Measurements from ENCODE around the gene ASF1A.
A peak's percentile ranks its signal among the peaks of the same experiment; 100 is the strongest.

ASF1A gene

DNA sequence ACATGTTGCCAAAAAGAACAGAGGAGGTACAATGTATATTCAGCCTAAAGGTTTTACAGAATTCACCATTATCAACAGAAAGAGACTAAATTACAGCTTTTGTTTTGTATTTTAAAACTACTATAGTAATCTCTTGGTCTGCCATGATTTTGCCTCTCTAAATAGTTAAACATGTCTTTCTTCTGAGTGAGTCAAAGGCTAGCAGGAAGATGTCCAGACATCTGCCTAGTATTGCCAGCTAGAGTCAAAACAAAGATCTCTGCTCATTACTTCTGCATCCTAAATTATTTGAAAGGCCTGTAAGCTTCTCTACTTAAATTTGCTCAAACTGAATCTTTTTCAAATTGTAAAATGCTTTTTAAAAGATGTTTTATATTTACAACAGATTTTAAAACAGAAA, 8.8 kb downstream of the ASF1A start:
- TF ChIP-seq, protein P1, sequence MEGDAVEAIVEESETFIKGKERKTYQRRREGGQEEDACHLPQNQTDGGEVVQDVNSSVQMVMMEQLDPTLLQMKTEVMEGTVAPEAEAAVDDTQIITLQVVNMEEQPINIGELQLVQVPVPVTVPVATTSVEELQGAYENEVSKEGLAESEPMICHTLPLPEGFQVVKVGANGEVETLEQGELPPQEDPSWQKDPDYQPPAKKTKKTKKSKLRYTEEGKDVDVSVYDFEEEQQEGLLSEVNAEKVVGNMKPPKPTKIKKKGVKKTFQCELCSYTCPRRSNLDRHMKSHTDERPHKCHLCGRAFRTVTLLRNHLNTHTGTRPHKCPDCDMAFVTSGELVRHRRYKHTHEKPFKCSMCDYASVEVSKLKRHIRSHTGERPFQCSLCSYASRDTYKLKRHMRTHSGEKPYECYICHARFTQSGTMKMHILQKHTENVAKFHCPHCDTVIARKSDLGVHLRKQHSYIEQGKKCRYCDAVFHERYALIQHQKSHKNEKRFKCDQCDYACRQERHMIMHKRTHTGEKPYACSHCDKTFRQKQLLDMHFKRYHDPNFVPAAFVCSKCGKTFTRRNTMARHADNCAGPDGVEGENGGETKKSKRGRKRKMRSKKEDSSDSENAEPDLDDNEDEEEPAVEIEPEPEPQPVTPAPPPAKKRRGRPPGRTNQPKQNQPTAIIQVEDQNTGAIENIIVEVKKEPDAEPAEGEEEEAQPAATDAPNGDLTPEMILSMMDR (IDR thresholded peaks at IDR 0.05; ENCODE audit: insufficient read depth, low read length, poor library complexity, severe bottlenecking): no peak
- no peak for TF ChIP-seq EZH2phosphoT487 (conservative IDR thresholded peaks at IDR 0.05; ENCODE audit: low read length)
- Histone ChIP-seq H3K27ac (ENCODE audit: low read depth, low read length) (0 out of 2 replicates have a peak overlapping the region, but pooled peaks have one; percentile 8), H3K4me2 (ENCODE audit: low read depth, low read length, poor library complexity, severe bottlenecking) (no peak overlapping the region), H3K79me2 (ENCODE audit: insufficient read depth, low read length) (peaks cover 67% of the 10 kb centered on the region), H3K9me3 (ENCODE audit: insufficient read depth, low read length) (no peaks in the 10 kb centered on the region), H3K36me3 (ENCODE audit: low read length) (peaks cover 41% of the 10 kb centered on the region), H3K27me3 (ENCODE audit: low read length) (no peaks in the 10 kb centered on the region), H3K9ac (ENCODE audit: low read length) (no peak overlapping the region), H3K9me2 (replicated peaks; ENCODE audit: insufficient read depth, low read length) (no peaks in the 10 kb centered on the region), H3F3A (ENCODE audit: insufficient read depth) (peaks cover 7% of the 10 kb centered on the region), H4K20me1 (ENCODE audit: low read depth, low read length) (peaks cover under 1% of the 10 kb centered on the region; the same call in 1 of the 2 replicates), H2AFZ (ENCODE audit: low read depth, low read length, severe bottlenecking) (no peak overlapping the region), H3K4me3 (ENCODE audit: insufficient read depth, low read length, poor library complexity, severe bottlenecking) (no peak overlapping the region)

DNA sequence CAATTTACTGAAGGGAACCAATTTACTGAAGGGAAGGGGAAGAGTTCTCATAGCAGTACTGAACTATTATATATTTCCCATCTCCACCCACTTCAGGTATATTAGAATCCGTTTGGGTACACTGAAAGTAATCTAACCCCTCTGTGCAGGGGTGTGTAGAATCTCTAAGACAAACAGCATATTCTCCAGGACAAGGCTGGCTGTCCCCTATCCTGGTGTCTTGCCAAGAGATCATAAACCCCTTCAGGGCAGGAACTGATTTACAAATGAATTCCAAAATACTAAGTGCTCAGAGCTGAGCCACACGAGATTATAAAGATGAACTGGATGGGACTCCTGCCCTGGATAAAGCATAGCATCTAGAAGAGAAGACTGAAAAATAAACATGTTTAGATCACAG, 9.2 kb downstream of the ASF1A start:
- no peaks in the 10 kb centered on the region for H3K27me3 ChIP-seq (ENCODE audit: low read length)
- no peaks in the 10 kb centered on the region for H3K9me2 ChIP-seq (replicated peaks; ENCODE audit: insufficient read depth, low read length)
- H3K4me3 ChIP-seq (ENCODE audit: insufficient read depth, low read length, poor library complexity, severe bottlenecking): no peak overlapping the region
- TF ChIP-seq, protein P1 (IDR thresholded peaks at IDR 0.05; ENCODE audit: insufficient read depth, low read length, poor library complexity, severe bottlenecking): no peak
- no peak for TF ChIP-seq EZH2phosphoT487 (conservative IDR thresholded peaks at IDR 0.05; ENCODE audit: low read length)
- H3K79me2 ChIP-seq (ENCODE audit: insufficient read depth, low read length): peaks cover 63% of the 10 kb centered on the region
- peaks cover 41% of the 10 kb centered on the region for H3K36me3 ChIP-seq (ENCODE audit: low read length)
- H2AFZ ChIP-seq (ENCODE audit: low read depth, low read length, severe bottlenecking): no peak overlapping the region
- no peaks in the 10 kb centered on the region; the same call in 1 of the 2 replicates for H4K20me1 ChIP-seq (ENCODE audit: low read depth, low read length)
- no peak overlapping the region for H3K9ac ChIP-seq (ENCODE audit: low read length)
- H3F3A ChIP-seq (ENCODE audit: insufficient read depth): peaks cover 7% of the 10 kb centered on the region
- H3K9me3 ChIP-seq (ENCODE audit: insufficient read depth, low read length): no peaks in the 10 kb centered on the region
- no peak overlapping the region for H3K4me2 ChIP-seq (ENCODE audit: low read depth, low read length, poor library complexity, severe bottlenecking)
- 0 out of 2 replicates have a peak overlapping the region, but pooled peaks have one; percentile 8 for H3K27ac ChIP-seq (ENCODE audit: low read depth, low read length)

GRCh38 chr6:118903691-118904090, 9.7 kb downstream of the ASF1A start:
- Histone ChIP-seq H3K4me3 (ENCODE audit: insufficient read depth, low read length, poor library complexity, severe bottlenecking) (no peak overlapping the region), H3K79me2 (ENCODE audit: insufficient read depth, low read length) (peaks cover 58% of the 10 kb centered on the region), H3K9me3 (ENCODE audit: insufficient read depth, low read length) (no peaks in the 10 kb centered on the region), H2AFZ (ENCODE audit: low read depth, low read length, severe bottlenecking) (no peak overlapping the region), H4K20me1 (ENCODE audit: low read depth, low read length) (no peaks in the 10 kb centered on the region; the same call in 1 of the 2 replicates), H3F3A (ENCODE audit: insufficient read depth) (peaks cover 7% of the 10 kb centered on the region), H3K36me3 (ENCODE audit: low read length) (peaks cover 47% of the 10 kb centered on the region), H3K9me2 (replicated peaks; ENCODE audit: insufficient read depth, low read length) (no peaks in the 10 kb centered on the region), H3K27me3 (ENCODE audit: low read length) (no peaks in the 10 kb centered on the region), H3K27ac (ENCODE audit: low read depth, low read length) (no peak overlapping the region), H3K4me2 (ENCODE audit: low read depth, low read length, poor library complexity, severe bottlenecking) (no peak overlapping the region), H3K9ac (ENCODE audit: low read length) (no peak overlapping the region)
- TF ChIP-seq, protein P1 (IDR thresholded peaks at IDR 0.05; ENCODE audit: insufficient read depth, low read length, poor library complexity, severe bottlenecking): no peak
- no peak for TF ChIP-seq EZH2phosphoT487 (conservative IDR thresholded peaks at IDR 0.05; ENCODE audit: low read length)

Data from SU-DHL-6 (cell line).